WI38 (cell line): Measurements from ENCODE around the gene LRCH1.

Source experiments
- H3K4me3 ChIP-seq: 2 replicates; pipeline ENCODE4 v1.5.1; 2011; ENCODE audit warnings: low read depth, mild to moderate bottlenecking, control low read depth, low read length
- CTCF ChIP-seq: IDR thresholded peaks from 2 replicates; pipeline ENCODE4 v1.5.1; 2012; ENCODE audit warnings: low read depth, mild to moderate bottlenecking, control low read depth, low read length

The LRCH1 gene

DNA sequence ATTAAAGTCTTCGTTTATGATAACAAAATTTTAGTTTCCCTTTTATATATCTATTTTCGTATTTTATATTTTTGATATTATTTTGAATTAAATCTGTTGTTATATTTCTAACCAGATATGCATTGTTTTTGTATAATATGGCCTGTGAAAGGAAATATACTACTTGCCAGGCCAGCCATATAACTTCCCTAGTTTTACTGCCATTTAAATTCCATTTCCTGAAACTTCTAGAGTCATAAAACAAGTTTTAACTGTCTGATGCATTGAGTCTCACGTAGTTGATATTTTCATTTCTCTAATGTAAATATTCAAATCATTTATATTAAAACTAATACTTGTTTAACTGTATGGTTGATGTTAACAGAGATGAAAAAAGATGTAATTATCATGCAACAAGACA is 230.5 kb downstream of the LRCH1 start:
- no peak overlapping the region for H3K4me3 ChIP-seq
- no peak for TF ChIP-seq CTCF

- no peak for TF ChIP-seq CTCF
- H3K4me3 ChIP-seq: no peak overlapping the region
Observed at GRCh38 chr13:46795321-46795720, 242.4 kb downstream of the LRCH1 start.

GRCh38 chr13:46796129-46796514 is 243.2 kb downstream of the LRCH1 start:
- peak overlapping the region; percentile 72 for H3K4me3 ChIP-seq
- TF ChIP-seq CTCF: no peak

DNA sequence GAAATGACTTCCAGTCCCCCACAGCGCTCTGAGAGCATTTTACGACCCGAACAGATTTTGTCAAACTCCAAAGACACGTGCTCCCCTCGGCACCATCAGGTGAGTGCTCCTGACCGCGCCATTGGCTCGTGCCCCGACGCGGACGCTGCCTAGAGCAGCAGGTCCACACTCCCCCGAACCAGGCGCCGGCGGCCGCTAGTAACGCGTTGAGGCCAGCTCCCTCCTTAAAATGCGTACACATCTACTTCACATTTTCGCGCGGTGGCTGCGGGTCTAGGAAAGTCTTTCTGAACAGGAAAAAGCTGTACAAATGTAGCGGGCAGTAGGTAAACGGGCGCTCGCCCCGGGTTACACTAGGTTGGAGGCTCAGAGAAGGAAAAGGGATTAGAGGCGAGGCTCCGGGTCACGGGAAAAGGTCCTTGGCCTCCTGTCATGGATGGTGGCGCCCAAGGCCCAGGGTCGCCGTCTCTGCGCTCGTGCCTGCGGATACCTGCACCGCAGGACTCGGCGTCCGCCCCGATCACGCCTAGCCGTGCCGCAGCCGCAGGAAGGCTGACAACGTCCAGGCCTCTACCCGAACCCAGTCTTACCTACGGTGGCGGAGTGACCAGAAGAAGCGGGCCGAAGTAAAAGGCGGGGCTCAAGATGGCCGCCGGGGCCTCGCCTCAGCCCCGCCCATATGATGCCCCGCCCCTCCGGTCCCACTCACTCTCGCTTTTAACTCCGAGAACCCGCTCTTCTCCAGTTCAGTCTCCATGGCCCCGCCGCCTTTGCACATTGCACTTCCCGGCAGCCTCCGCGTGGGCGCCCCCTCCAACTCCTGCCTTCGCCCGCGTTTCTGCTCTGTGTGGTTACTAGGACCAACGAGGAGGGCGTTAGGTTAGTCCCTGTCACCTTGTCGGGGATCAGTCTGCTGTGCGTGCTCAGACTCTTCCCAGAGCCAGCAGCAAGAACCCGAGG is 243.8 kb downstream of the LRCH1 start, which contains the start of gene ESD:
Gene ESD, minus strand, starts transcription at position 647 of the 960 bp plus-strand sequence. CDS start 5,748 bp downstream, outside the sequence.
- peak within 1 kb of the TSS; percentile 72 for H3K4me3 ChIP-seq
- TF ChIP-seq CTCF: no peak

GRCh38 chr13:46797501-46798237 is 244.7 kb downstream of the LRCH1 start:
- peak overlapping the region; percentile 72 for H3K4me3 ChIP-seq
- no peak for TF ChIP-seq CTCF

DNA sequence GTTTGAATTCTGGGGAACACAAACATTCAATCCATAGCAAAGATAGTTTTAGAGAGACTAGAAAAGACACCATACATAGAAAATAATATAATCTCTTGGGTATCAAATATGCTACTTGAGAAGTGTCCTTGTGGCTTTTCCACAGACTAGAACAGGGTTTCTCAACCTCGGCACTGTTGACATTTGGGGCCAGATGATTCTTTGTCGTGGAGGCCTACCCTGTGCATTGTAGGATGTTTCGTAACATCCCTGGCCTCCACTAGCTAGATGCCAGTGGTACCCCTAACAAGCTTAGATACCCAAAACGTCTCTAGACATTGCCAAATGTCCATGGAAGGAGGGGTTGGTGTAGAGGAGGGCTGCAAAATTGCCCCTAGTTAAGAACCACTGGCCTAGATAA is 246.2 kb downstream of the LRCH1 start:
- no peak for TF ChIP-seq CTCF
- no peak overlapping the region for H3K4me3 ChIP-seq

GRCh38 chr13:46801858-46802257 is 248.9 kb downstream of the LRCH1 start:
- no peak overlapping the region for H3K4me3 ChIP-seq
- no peak for TF ChIP-seq CTCF
